Tibial nerve (tissue), 4 donors: ENCODE results near the gene CDC42EP3. TPM values are rescaled to one million over a fixed set of nuclear protein-coding genes. Genes with fewer than 3 reads are reported as not detected.

ENCODE experiments used
- DNase-seq, 2 donors: peaks; one replicate each; pipeline ENCODE4 v3.0.0-alpha.2; 2019; ENCODE audit warnings: low spot score in 2 of 2
- H3K27ac ChIP-seq, 4 donors: fragments of 200-600 bp; sonication (generic) in 3 of 4; one replicate each; pipeline ENCODE4 v1.5.1; 2017 to 2019; ENCODE audit warnings: mild to moderate bottlenecking in 1 of 4
- H3K27me3 ChIP-seq, 2 donors: fragments of 200-600 bp; sonication (generic) in 1 of 2; one replicate each; pipeline versions ENCODE4 v1.5.1 to v1.6.0; 2017 to 2019
- H3K36me3 ChIP-seq, 3 donors: fragments of 200-600 bp; sonication (generic); one replicate each; pipeline ENCODE4 v1.5.1; 2018 to 2019
- H3K4me1 ChIP-seq, 4 donors: fragments of 200-600 bp; sonication (generic) in 3 of 4; one replicate each; pipeline ENCODE4 v1.5.1; 2017 to 2019
- H3K4me3 ChIP-seq, 4 donors: fragments of 200-600 bp; sonication (generic) in 3 of 4; one replicate each; pipeline ENCODE4 v1.5.1; 2017 to 2019; ENCODE audit warnings: mild to moderate bottlenecking in 1 of 4, moderate library complexity in 1 of 4
- H3K9me3 ChIP-seq, 4 donors: fragments of 200-600 bp; sonication (generic) in 3 of 4; one replicate each; pipeline ENCODE4 v1.5.1; 2017 to 2019
- CTCF ChIP-seq, 5 experiments: fragments of 200-600 bp in 3 of 5; fragments of 450-650 bp in 2 of 5; sonication (generic) in 3 of 5; IDR thresholded peaks; one replicate each; pipeline ENCODE4 v1.5.1; 2016 to 2019; ENCODE audit warnings: antibody characterized with exemption in 5 of 5, mild to moderate bottlenecking in 3 of 5, moderate library complexity in 2 of 5
- EP300 ChIP-seq, 2 donors: sonication (generic); formaldehyde crosslinking; IDR thresholded peaks; one replicate each; pipeline ENCODE4 v1.6.1; 2017; ENCODE audit warnings: antibody characterized with exemption in 2 of 2, mild to moderate bottlenecking in 1 of 2
- POLR2A ChIP-seq, 2 donors: fragments of 450-650 bp; IDR thresholded peaks; one replicate each; pipeline ENCODE4 v1.6.1; 2017; ENCODE audit warnings: antibody characterized with exemption in 2 of 2, mild to moderate bottlenecking in 2 of 2, moderate library complexity in 2 of 2
- WGBS, 2 donors: methylation state at CpG; one replicate each; pipeline ENCODE4 v1.1.5; 2018; 5-methylcytosine and 5-hydroxymethylcytosine counted together
- total RNA-seq, 4 donors: library from RNA; depleted of rRNA; stranded (reverse); fragments of >200 nt; gene quantifications; one replicate each; pipeline ENCODE4 v1.1.0, GENCODE V29; 2016

The CDC42EP3 gene
- total RNA-seq, 4 donors from 2014 or later, result 31.8 to 58.6 (median 40.2) TPM

- Histone ChIP-seq H3K36me3 (no peaks in the 10 kb centered on the region), H3K4me3 (no peak overlapping the region), H3K4me1 (peaks cover 0 to 22% (median 7%) of the 10 kb centered on the region in 4 donors), H3K9me3 (no peaks in the 10 kb centered on the region), H3K27ac (peak overlapping the region in 1 of 4 donors; percentile 16), H3K27me3 (no peaks in the 10 kb centered on the region)
- no peak for DNase-seq
- 72 to 78% methylated on average over 5 of the region's 5 CpGs for WGBS, 2 donors
- TF ChIP-seq CTCF (IDR thresholded peaks at IDR 0.05), result no peak
- no peak for TF ChIP-seq EP300 (IDR thresholded peaks at IDR 0.05)
- TF ChIP-seq POLR2A (IDR thresholded peaks at IDR 0.05), result no peak
Observed at GRCh38 chr2:37637190-37637860, 34.1 kb downstream of the CDC42EP3 start.

GRCh38 chr2:37636381-37637066 is 34.9 kb downstream of the CDC42EP3 start:
- TF ChIP-seq POLR2A (IDR thresholded peaks at IDR 0.05) (no peak), CTCF (IDR thresholded peaks at IDR 0.05) (no peak), EP300 (IDR thresholded peaks at IDR 0.05) (no peak)
- H3K4me1 ChIP-seq, result peaks cover 0 to 14% (median 5%) of the 10 kb centered on the region in 4 donors
- H3K36me3 ChIP-seq, result no peaks in the 10 kb centered on the region
- no peaks in the 10 kb centered on the region for H3K27me3 ChIP-seq
- H3K9me3 ChIP-seq, result no peaks in the 10 kb centered on the region
- H3K27ac ChIP-seq, result peak overlapping the region in 1 of 4 donors; percentile 18
- H3K4me3 ChIP-seq, result no peak overlapping the region
- WGBS, 2 donors, result 83 to 93% methylated on average over 4 of the region's 4 CpGs
- no peak for DNase-seq

- DNase-seq, result peak in 1 of 2 donors; percentile 41
- no peak for TF ChIP-seq CTCF (IDR thresholded peaks at IDR 0.05)
- TF ChIP-seq EP300 (IDR thresholded peaks at IDR 0.05), result peak; percentile 82 to 85
- Histone ChIP-seq H3K36me3 (no peaks in the 10 kb centered on the region), H3K27ac (peak overlapping the region in 3 of 4 donors; percentile 18 to 42 (median 18)), H3K9me3 (no peaks in the 10 kb centered on the region), H3K27me3 (no peaks in the 10 kb centered on the region), H3K4me3 (no peak overlapping the region), H3K4me1 (peaks cover 0 to 11% (median 4%) of the 10 kb centered on the region in 4 donors)
- WGBS, 2 donors, result 79 to 86% methylated on average over 8 of the region's 8 CpGs
Observed at GRCh38 chr2:37635504-37636380, 35.7 kb downstream of the CDC42EP3 start.

GRCh38 chr2:37634914-37635503 is 36.4 kb downstream of the CDC42EP3 start:
- Histone ChIP-seq H3K9me3 (no peaks in the 10 kb centered on the region), H3K4me3 (no peak overlapping the region), H3K27ac (peak overlapping the region in 2 of 4 donors; percentile 18), H3K4me1 (peaks cover 0 to 11% (median 4%) of the 10 kb centered on the region in 4 donors), H3K27me3 (no peaks in the 10 kb centered on the region), H3K36me3 (no peaks in the 10 kb centered on the region)
- no peak for DNase-seq
- 87 to 93% methylated on average over 8 of the region's 8 CpGs for WGBS, 2 donors
- TF ChIP-seq POLR2A (IDR thresholded peaks at IDR 0.05), result no peak
- TF ChIP-seq CTCF (IDR thresholded peaks at IDR 0.05), result no peak
